ENCODE data around the gene APEH. TPM values are rescaled to one million over a fixed set of nuclear protein-coding genes. Genes with fewer than 3 reads are reported as not detected.

APEH gene
- total RNA-seq, 1 donor from 2014 or later = 53.3 TPM

DNA sequence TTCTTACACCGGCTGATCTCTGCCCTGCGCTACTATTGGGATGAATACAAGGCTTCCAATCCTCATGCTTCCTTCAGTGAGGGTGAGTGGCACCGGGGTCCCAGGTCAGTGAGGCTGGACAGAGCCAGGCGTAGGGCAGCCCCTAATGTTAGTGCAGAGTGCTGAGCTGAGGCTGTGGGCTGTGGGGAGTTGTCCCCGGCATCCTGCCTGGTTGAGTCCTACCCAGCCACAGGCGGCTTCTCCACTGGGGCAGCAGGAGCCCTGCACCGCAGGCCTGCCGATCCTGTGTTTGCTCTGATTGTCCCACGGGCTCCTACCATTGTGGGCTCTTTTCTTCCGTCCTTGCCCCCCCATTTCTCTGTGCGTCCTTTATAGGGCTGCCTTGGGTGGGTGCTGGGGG lies 28.5 kb downstream of the APEH start:
- Histone ChIP-seq H3K36me3 (peaks cover 0 to 50% of the 10 kb centered on the region in 2 donors), H3K4me3 (no peak overlapping the region), H3K4me1 (no peaks in the 10 kb centered on the region), H3K27ac (no peak overlapping the region), H3K9me3 (no peaks in the 10 kb centered on the region), H3K27me3 (no peaks in the 10 kb centered on the region)
- intact Hi-C loops (cut with DNase I) = no loop called here
- no peak for DNase-seq (ENCODE audit: extremely low spot score in 2 of 2)
- TF ChIP-seq POLR2A (IDR thresholded peaks at IDR 0.05) (no peak), POLR2AphosphoS5 (IDR thresholded peaks at IDR 0.05; ENCODE audit: insufficient read depth in 1 of 2, low read depth in 1 of 2) (no peak)
- TF ChIP-seq, protein P1, sequence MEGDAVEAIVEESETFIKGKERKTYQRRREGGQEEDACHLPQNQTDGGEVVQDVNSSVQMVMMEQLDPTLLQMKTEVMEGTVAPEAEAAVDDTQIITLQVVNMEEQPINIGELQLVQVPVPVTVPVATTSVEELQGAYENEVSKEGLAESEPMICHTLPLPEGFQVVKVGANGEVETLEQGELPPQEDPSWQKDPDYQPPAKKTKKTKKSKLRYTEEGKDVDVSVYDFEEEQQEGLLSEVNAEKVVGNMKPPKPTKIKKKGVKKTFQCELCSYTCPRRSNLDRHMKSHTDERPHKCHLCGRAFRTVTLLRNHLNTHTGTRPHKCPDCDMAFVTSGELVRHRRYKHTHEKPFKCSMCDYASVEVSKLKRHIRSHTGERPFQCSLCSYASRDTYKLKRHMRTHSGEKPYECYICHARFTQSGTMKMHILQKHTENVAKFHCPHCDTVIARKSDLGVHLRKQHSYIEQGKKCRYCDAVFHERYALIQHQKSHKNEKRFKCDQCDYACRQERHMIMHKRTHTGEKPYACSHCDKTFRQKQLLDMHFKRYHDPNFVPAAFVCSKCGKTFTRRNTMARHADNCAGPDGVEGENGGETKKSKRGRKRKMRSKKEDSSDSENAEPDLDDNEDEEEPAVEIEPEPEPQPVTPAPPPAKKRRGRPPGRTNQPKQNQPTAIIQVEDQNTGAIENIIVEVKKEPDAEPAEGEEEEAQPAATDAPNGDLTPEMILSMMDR (IDR thresholded peaks at IDR 0.05) = no peak

DNA sequence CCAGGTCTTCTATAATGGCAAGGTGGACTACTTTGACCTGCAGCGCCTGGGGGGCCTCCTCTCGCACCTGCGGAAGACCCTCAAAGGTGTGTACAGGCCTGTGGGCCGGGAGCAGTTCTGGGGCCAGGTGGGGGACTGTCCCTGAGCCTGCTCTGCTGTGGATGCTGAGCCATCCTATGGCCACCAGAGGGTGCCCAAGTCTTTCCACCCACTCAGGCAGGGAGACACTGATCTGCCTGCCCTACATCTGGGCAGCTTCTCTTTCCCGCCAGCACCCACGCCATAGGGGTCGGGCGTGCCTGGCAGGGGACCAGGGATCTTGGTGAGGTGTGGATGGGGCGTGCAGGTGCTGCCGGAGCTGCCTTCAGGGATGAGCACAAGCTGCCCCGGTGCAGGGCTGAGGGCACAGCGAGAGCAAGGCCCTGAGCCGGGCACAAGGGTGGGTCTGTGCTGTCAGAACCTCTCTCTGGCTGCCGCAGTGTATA lies 29.3 kb downstream of the APEH start:
- H3K4me3 ChIP-seq = no peak overlapping the region
- TF ChIP-seq, protein P1 (IDR thresholded peaks at IDR 0.05) = peak; percentile 7 to 67 (median 56)
- no peak for TF ChIP-seq POLR2AphosphoS5 (IDR thresholded peaks at IDR 0.05; ENCODE audit: insufficient read depth in 1 of 2, low read depth in 1 of 2)
- no peaks in the 10 kb centered on the region for H3K4me1 ChIP-seq
- no peak for DNase-seq (ENCODE audit: extremely low spot score in 2 of 2)
- peaks cover 0 to 42% of the 10 kb centered on the region in 2 donors for H3K36me3 ChIP-seq
- no peaks in the 10 kb centered on the region for H3K9me3 ChIP-seq
- no peaks in the 10 kb centered on the region for H3K27me3 ChIP-seq
- intact Hi-C loops (cut with DNase I) = no loop called here
- H3K27ac ChIP-seq = no peak overlapping the region

DNA sequence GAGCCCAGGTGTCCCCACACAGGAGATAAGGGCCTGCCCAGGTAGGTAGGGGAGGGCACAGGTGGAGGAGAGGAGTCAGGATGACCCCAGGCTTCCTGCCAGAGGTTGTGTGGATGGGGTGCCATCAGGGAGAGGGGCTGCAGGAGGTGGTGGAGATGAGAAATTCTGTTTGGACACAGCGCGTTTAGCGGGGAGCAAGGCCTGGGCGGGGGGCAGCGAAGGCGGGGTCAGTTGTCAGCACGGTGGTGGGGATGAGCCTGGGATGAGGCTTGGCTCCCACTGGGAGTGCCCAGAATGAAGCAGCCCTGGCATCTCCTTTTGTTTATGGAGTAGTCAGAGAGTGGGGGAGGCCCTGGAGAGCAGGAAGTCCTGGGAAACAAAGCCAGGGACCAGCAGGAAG lies 29.8 kb downstream of the APEH start:
- H3K9me3 ChIP-seq = no peaks in the 10 kb centered on the region
- DNase-seq (ENCODE audit: extremely low spot score in 2 of 2) = no peak
- H3K36me3 ChIP-seq = peaks cover 0 to 41% of the 10 kb centered on the region in 2 donors
- TF ChIP-seq POLR2A (IDR thresholded peaks at IDR 0.05) = no peak
- TF ChIP-seq, protein P1 (IDR thresholded peaks at IDR 0.05) = no peak
- TF ChIP-seq POLR2AphosphoS5 (IDR thresholded peaks at IDR 0.05; ENCODE audit: insufficient read depth in 1 of 2, low read depth in 1 of 2) = no peak
- no peak overlapping the region for H3K27ac ChIP-seq
- H3K27me3 ChIP-seq = no peaks in the 10 kb centered on the region
- H3K4me1 ChIP-seq = no peaks in the 10 kb centered on the region
- H3K4me3 ChIP-seq = no peak overlapping the region
- intact Hi-C loops (cut with DNase I) = no loop called here

DNA sequence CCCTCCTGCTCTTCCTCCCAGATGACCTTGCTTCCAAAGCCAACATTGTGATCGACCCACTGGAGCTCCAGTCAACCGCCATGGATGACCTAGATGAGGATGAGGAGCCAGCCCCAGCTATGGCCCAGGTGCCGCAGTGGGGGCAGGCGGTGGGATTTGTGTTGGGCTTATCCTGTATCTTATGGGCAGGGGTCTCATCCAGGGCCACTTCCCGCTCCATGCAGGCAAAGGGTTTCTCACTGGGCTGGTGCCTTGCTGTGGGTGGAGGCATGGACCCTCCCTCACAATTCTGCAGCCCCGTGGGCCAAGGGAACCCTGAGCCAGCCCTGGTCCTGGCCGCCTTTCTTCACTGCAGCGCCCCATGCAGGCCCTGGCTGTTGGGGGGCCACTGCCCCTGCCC lies 30.5 kb downstream of the APEH start:
- H3K27ac ChIP-seq = no peak overlapping the region
- H3K36me3 ChIP-seq = peaks cover 0 to 41% of the 10 kb centered on the region in 2 donors
- H3K4me3 ChIP-seq = no peak overlapping the region
- intact Hi-C loops (cut with DNase I) = no loop called here
- DNase-seq (ENCODE audit: extremely low spot score in 2 of 2) = no peak
- H3K27me3 ChIP-seq = no peaks in the 10 kb centered on the region
- no peaks in the 10 kb centered on the region for H3K4me1 ChIP-seq
- TF ChIP-seq, protein P1 (IDR thresholded peaks at IDR 0.05) = no peak
- TF ChIP-seq POLR2AphosphoS5 (IDR thresholded peaks at IDR 0.05; ENCODE audit: insufficient read depth in 1 of 2, low read depth in 1 of 2) = no peak
- no peak for TF ChIP-seq POLR2A (IDR thresholded peaks at IDR 0.05)
- no peaks in the 10 kb centered on the region for H3K9me3 ChIP-seq

DNA sequence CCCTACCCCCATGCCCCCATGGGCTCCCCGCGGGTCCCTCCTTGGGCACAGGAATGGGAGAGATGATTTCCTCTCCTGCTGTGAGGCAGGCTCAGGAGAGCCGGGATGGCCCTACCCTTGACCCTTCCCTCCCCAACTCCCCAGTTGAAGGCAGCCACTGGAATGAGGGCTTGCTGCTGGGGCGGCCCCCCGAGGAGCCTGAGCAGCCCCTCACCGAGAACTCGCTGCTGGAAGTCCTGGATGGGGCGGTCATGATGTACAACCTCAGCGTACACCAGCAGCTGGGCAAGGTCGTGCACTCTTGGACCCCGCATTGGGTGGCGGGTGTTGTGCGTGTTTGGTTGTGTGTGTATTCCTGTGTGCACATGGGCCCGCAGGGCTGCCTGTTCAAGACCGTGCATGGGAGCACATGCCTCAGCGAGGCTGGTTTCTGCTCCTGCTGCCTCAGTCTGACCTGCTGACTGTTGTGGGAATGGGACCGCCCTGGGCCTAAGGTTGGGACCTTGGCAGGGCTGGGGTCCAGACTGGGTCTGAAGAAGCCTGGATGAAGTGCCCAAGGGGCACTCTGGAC lies 31.3 kb downstream of the APEH start:
- Histone ChIP-seq H3K27ac (no peak overlapping the region), H3K36me3 (peaks cover 0 to 41% of the 10 kb centered on the region in 2 donors), H3K4me3 (no peak overlapping the region), H3K27me3 (no peaks in the 10 kb centered on the region), H3K9me3 (no peaks in the 10 kb centered on the region), H3K4me1 (no peaks in the 10 kb centered on the region)
- TF ChIP-seq POLR2A (IDR thresholded peaks at IDR 0.05) (no peak), POLR2AphosphoS5 (IDR thresholded peaks at IDR 0.05; ENCODE audit: insufficient read depth in 1 of 2, low read depth in 1 of 2) (no peak)
- TF ChIP-seq, protein P1 (IDR thresholded peaks at IDR 0.05) = no peak
- intact Hi-C loops (cut with DNase I) = no loop called here
- DNase-seq (ENCODE audit: extremely low spot score in 2 of 2) = no peak
